ENCODE results near the gene PKMYT1.

PKMYT1 gene

DNA sequence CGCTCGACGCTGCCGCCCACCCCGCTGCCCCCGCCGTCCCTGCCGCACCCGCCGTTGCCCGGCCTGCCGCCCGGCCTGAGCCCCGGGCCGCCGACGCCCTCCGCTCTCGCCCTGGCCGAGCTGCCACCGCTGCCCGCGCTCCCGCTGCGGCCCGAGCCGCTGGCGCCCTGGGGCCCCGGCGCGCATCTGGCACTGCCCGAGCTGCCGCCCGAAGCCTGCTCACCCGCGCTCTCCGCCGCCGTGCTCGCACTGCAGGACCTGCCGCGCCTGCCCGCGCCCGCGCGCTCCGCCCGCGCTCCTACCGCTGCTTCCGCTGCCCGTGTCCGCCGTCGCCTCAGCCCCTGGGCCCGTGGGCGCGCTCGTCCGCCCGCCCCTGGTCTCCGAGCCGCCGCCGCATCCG is 24.1 kb upstream of the PKMYT1 start:
- TF ChIP-seq, protein P1, sequence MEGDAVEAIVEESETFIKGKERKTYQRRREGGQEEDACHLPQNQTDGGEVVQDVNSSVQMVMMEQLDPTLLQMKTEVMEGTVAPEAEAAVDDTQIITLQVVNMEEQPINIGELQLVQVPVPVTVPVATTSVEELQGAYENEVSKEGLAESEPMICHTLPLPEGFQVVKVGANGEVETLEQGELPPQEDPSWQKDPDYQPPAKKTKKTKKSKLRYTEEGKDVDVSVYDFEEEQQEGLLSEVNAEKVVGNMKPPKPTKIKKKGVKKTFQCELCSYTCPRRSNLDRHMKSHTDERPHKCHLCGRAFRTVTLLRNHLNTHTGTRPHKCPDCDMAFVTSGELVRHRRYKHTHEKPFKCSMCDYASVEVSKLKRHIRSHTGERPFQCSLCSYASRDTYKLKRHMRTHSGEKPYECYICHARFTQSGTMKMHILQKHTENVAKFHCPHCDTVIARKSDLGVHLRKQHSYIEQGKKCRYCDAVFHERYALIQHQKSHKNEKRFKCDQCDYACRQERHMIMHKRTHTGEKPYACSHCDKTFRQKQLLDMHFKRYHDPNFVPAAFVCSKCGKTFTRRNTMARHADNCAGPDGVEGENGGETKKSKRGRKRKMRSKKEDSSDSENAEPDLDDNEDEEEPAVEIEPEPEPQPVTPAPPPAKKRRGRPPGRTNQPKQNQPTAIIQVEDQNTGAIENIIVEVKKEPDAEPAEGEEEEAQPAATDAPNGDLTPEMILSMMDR (IDR thresholded peaks at IDR 0.05) = no peak
- Histone ChIP-seq H3K4me1 (ENCODE audit: control insufficient read depth in 1 of 2, insufficient read depth in 1 of 2, low read depth in 1 of 2, low read length in 1 of 2) (peaks cover 46 to 49% of the 10 kb centered on the region in 2 experiments), H3K4me3 (ENCODE audit: low read depth in 1 of 2, low read length in 1 of 2) (peak overlapping the region; percentile 66 to 74), H3K27ac (peak overlapping the region; percentile 98), H3K27me3 (no peaks in the 10 kb centered on the region), H3K9me3 (no peaks in the 10 kb centered on the region), H3K36me3 (peaks cover 26% of the 10 kb centered on the region)

DNA sequence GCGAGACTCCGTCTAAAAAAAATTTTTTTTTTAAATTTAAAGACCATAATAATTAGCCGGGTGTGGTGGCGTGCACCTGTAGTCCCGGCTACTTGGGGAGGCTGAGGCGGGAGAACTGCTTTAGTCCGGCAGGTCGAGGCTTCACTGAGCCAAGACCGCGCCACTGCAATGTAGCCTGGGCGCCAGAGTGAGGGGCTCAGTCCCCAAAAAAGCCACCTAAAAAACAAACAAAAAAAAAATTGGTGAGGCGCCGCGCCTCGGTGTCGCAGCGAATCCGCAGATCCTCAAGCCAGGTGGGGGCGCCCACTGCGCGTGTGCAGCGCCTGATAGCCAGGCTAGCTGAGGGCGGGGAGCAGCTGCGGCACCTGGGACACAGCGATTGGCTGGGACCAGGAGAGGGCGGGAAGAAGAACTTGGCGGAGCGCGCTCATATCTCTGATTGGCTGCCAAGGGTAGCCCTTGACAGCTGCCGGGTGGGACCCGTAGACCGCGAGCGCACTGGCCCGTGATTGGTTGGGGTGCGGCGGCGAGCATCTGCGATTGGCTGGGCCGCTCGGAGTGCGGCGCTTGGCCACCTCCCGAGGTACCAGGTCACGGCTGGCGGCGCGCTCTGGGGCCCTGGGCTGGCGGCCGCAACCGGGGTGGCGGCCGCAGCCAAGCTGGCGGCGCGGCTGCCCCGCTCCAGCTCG is 23.5 kb upstream of the PKMYT1 start:
- Histone ChIP-seq H3K36me3 (peaks cover 30% of the 10 kb centered on the region), H3K27me3 (no peaks in the 10 kb centered on the region), H3K27ac (peak overlapping the region; percentile 98), H3K4me1 (ENCODE audit: control insufficient read depth in 1 of 2, insufficient read depth in 1 of 2, low read depth in 1 of 2, low read length in 1 of 2) (peaks cover 40 to 43% of the 10 kb centered on the region in 2 experiments), H3K4me3 (ENCODE audit: low read depth in 1 of 2, low read length in 1 of 2) (peak overlapping the region; percentile 30 to 66), H3K9me3 (no peaks in the 10 kb centered on the region)
- TF ChIP-seq, protein P1 (IDR thresholded peaks at IDR 0.05) = peak; percentile 84

DNA sequence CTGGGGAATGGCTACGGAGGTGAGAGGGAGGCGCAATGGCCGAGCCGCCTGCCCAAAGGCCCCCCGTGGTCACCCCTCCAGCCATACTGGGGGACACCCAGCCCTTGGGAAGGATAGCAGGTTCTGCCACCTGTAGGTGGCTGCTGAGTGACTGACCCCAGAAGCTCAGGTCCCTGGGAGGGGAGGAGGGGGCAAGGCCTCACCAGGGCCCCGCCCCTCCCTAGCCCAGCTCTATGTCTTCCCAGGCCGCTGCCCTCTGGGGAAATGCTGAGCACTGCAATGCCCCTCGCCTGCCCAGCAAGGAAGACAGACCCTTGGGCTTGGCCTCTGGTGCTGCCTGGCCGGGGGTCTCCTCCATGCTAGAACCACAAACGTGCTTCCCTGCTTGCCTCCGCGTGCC is 21.1 kb upstream of the PKMYT1 start:
- no peak overlapping the region for H3K27ac ChIP-seq
- H3K4me3 ChIP-seq (ENCODE audit: low read depth in 1 of 2, low read length in 1 of 2) = no peak overlapping the region
- TF ChIP-seq, protein P1 (IDR thresholded peaks at IDR 0.05) = no peak
- H3K9me3 ChIP-seq = no peaks in the 10 kb centered on the region
- H3K27me3 ChIP-seq = no peaks in the 10 kb centered on the region
- peaks cover 31% of the 10 kb centered on the region for H3K36me3 ChIP-seq
- H3K4me1 ChIP-seq (ENCODE audit: control insufficient read depth in 1 of 2, insufficient read depth in 1 of 2, low read depth in 1 of 2, low read length in 1 of 2) = peaks cover 19% of the 10 kb centered on the region in 2 experiments

DNA sequence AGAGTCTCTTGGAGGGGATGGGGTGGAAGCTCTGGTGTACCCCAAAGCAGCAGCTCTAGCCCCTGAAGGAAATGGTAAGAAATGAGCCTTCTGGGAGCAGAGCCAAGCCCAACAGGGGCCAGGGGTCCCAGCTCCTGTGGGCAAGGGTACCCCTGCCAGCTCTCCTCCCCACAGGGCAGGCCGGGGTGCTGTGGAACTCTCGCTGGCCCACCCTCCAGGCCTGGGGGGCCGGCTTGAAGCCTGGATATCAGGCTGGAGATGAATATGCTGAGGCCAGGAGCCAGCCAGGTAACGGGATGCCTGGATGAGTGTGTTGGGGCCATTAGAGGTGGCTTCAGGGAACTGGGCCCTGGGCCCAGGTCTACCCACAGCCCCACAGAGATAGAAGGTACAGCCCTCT is 20.3 kb upstream of the PKMYT1 start:
- Histone ChIP-seq H3K9me3 (no peaks in the 10 kb centered on the region), H3K4me1 (ENCODE audit: control insufficient read depth in 1 of 2, insufficient read depth in 1 of 2, low read depth in 1 of 2, low read length in 1 of 2) (peaks cover 11 to 12% of the 10 kb centered on the region in 2 experiments), H3K27ac (no peak overlapping the region), H3K4me3 (ENCODE audit: low read depth in 1 of 2, low read length in 1 of 2) (no peak overlapping the region), H3K27me3 (no peaks in the 10 kb centered on the region), H3K36me3 (peaks cover 31% of the 10 kb centered on the region)
- TF ChIP-seq, protein P1 (IDR thresholded peaks at IDR 0.05) = no peak

DNA sequence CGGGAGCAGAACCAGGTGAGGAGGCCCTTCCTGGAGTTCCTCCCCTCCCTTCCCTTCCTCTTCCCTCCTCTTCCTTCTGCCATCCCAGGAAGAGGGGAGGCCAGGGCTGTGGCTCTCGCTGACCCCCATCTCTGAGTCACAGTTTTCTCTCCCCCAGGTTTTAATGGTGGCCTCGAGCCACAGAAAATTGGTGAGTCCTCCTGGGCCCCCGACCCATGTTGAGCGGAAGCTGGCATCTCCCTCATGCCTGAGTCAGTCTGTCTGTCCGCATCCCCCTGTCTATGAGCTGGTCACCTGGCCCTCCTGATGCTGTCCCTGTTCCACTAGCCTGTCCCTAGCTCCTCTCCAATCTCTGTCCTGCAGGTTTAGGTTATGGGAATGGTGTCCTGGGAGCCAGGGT is 19.7 kb upstream of the PKMYT1 start:
- Histone ChIP-seq H3K4me1 (ENCODE audit: control insufficient read depth in 1 of 2, insufficient read depth in 1 of 2, low read depth in 1 of 2, low read length in 1 of 2) (peaks cover 5 to 8% of the 10 kb centered on the region in 2 experiments), H3K27me3 (no peaks in the 10 kb centered on the region), H3K36me3 (peaks cover 31% of the 10 kb centered on the region), H3K4me3 (ENCODE audit: low read depth in 1 of 2, low read length in 1 of 2) (no peak overlapping the region), H3K27ac (no peak overlapping the region), H3K9me3 (no peaks in the 10 kb centered on the region)
- TF ChIP-seq, protein P1 (IDR thresholded peaks at IDR 0.05) = no peak

Data from neutrophil (primary cell).